HG02678 (cell line): ENCODE measurements around the gene DPH2.

Experiments used
- ATAC-seq: cut with Tn5 transposase; IDR thresholded peaks from one replicate; pipeline ENCODE4 v1.9.1; 2021; ENCODE audit warnings: mild to moderate bottlenecking, moderate library complexity; ENCODE audit not compliant: unreplicated experiment

Gene DPH2

GRCh38 chr1:43982241-43982640, 12.4 kb downstream of the DPH2 start:
- no peak for ATAC-seq

DNA sequence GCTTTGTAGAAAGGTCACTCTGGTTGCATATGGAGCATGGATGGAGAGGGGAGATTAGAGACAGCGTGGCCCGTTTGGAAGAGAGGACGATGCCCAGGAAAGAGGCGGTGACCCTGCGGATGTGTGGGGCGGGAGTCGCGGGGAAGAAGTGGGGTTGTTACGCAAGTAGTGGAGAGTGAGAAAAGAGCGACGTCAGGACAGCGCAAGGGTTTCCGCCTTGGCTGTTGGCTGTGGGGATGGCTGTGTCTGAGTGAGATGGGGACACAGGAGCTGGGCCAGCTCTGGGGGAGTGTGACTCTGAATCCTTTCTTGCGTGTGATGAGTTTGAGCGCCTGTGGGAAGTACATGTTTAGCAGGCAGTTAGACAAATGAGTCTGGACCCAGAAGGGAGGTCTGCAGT, 13.0 kb downstream of the DPH2 start:
- ATAC-seq = no peak

DNA sequence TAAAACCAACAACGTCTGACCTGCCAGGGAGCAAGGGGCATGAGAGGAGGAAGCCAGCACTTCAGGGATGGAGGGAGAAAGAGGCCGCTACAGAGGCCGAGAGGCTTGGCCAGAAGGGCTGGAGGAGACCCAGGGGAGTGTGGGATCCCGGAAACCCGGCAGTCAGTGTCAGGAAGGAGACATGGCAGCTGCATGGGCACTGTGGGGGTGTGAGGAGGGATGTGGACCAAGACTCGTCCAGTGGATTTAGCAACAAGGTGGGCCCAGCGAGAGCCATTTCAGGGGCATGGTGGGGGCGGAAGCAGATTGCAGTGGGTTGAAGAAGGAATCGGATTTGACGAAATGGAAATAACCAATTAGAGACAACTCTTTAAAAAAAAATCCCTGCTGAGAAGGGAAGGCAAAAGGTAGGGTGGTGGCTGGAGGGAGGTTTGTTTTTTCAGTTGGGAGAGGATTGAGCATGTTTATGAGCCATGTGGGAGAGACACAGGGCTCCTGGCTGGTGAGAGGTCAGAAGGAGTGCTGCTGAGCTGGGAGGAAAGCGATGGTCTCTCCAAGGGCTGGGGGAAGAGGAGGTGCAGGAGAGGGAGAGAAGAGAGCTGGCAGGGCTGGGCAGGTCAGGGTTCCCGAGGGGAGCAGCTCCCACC, 13.6 kb downstream of the DPH2 start:
- no peak for ATAC-seq

DNA sequence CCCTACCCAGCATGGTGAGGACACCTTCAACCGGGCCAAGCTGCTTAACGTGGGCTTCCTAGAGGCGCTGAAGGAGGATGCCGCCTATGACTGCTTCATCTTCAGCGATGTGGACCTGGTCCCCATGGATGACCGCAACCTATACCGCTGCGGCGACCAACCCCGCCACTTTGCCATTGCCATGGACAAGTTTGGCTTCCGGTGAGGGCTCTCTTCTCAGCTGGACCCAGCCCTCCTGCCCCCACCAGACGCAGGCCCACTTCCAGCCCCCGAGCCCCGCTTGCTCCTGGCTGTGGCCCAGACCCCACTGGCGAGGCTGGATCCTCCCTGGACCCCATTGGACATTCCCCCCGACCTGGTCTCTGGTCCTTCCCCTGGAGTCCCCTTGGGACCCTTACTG, 15.0 kb downstream of the DPH2 start:
- no peak for ATAC-seq

DNA sequence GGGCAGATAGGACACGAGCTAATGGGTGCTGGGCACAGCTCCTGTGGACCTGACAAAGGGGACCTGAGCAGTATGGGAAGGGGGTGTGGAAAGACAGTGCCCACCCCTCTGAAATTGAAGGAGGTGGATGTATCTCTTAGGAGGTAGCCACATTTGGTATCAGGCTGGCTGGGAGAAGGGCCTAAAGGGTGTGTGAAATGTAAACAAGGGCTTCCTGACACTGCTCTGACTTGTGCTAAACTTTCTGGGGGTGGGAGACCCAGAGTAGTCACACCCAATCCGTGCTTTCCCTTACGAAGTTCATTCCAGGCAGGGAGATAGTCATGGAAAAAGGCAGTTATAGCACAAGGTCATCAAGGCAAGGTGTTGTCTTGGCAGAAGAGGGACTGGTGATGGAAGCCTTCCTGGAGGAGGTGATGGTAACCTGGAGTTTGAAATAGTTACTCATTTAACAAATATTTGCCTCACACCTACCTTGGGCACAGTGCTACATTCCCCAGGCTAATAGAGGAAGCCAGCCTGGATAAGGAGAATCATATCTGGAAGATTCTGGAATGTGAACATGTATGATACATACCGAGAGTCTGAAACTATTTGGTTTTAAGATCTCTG, 16.3 kb downstream of the DPH2 start:
- no peak for ATAC-seq

GRCh38 chr1:43986712-43987111, 16.9 kb downstream of the DPH2 start:
- no peak for ATAC-seq

- ATAC-seq = no peak
Observed at GRCh38 chr1:43987159-43987902, 17.5 kb downstream of the DPH2 start.

DNA sequence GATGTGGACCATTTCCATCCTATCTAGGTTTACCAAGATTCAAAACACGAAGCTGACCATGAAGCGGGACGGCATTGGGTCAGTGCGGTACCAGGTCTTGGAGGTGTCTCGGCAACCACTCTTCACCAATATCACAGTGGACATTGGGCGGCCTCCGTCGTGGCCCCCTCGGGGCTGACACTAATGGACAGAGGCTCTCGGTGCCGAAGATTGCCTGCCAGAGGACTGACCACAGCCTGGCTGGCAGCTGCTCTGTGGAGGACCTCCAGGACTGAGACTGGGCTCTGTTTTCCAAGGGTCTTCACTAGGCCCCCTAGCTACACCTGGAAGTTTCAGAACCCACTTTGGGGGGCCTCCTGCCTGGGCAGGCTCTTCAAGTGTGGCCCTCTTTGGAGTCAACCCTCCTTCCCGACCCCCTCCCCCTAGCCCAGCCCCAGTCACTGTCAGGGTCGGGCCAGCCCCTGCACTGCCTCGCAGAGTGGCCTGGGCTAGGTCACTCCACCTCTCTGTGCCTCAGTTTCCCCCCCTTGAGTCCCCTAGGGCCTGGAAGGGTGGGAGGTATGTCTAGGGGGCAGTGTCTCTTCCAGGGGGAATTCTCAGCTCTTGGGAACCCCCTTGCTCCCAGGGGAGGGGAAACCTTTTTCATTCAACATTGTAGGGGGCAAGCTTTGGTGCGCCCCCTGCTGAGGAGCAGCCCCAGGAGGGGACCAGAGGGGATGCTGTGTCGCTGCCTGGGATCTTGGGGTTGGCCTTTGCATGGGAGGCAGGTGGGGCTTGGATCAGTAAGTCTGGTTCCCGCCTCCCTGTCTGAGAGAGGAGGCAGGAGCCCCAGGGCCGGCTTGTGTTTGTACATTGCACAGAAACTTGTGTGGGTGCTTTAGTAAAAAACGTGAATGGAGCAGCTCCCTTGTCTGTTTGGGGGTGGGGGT, 20.7 kb downstream of the DPH2 start:
- no peak for ATAC-seq

DNA sequence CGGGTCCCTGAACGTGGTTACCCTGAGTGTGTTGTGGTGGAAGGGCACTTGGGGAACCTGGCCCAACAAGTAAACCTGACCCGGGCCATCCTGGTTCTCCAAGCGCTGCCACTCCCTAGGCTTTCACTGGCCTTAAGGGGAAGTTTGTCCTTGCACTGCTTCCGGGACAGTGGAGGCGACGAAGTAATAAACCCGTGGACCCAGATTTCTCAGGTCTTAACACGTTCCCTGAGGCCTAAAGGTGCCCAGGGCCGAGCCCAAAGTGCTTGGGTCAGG, 21.3 kb downstream of the DPH2 start:
- ATAC-seq = no peak

- peak; percentile 86 for ATAC-seq
Observed at GRCh38 chr1:43991476-43992231, 21.8 kb downstream of the DPH2 start, which contains the start of gene CCDC24. TSS of gene CCDC24 (plus strand) at chr1:43991599. CDS start at chr1:43991879, 280 bp downstream.

GRCh38 chr1:43992232-43992995, 22.6 kb downstream of the DPH2 start:
- no peak for ATAC-seq

- ATAC-seq = no peak
Observed at GRCh38 chr1:43993206-43993914, 23.6 kb downstream of the DPH2 start.

DNA sequence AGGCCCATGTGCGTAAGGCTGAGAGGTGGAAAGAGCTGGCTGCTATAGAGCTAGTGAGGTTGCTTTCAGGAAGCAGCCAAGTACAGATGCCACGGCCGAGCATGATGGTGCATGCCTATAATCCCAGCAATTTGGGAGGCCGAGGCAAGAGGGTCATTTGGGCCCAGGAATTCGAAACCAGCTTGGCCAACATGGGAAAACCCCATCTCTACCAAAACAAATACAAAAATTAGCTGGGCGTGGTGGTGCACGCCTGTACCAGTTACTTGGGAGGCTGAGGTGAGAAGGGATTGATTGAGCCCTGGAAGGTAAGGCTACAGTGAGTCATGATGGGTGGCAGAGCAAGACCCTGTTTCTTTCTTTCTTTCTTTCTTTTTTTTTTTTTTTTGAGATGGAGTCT, 24.3 kb downstream of the DPH2 start:
- ATAC-seq = no peak

GRCh38 chr1:43994794-43995790, 25.3 kb downstream of the DPH2 start:
- ATAC-seq = no peak

DNA sequence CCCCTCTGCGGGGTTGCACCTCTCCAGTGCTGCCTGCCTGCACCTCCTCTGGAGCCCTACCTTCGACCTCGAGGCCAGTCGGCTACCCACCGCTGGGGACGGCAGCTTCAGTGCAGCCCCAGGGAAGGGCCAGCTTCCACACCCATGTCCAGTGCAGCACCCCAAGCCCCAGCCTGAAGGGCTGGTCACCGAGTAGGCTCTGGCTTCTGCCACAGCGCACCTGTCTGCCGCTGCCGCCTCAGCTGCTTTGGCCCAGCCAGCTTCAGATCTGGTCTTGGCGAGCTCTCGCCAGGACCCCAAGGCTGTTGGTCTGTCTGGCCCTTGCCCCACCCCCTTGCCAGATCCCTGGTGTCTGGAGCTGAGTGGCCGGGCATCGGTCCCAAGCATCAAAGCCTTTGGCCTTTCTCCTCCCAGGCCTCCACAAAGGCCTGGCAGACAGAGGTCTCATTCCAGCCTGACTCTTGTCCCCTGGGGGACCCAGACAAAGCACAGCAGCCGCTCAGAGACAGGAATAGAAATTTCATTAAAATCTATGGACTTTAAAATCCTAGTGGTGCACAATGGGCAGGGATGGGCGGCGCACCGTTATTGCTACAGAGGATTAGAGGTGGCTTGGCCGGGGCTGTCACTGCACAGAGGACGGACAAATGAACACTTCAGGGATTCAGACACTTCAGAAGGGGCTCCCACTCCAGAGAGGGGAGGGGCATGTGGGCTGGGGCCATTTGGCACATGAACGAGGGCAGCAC, 26.3 kb downstream of the DPH2 start:
- ATAC-seq = no peak

DNA sequence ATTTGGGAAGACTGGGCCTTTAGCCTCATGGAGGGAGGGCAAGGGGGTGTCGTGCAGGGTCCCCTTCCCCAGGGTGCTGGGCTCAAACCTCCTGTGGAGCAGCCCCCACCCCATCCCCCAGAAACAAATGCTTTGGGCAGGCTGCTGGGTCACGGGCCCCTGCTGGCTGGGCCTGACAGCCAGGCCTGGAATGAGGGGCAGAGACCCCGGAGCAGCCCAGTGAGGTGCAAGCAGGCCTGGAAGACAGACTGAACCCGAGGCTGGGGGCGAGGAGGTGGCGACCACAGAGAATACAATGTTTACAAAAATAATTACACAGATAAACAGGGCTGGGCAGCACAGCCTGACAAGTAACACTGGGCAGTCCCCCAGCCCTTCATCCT, 26.9 kb downstream of the DPH2 start:
- no peak for ATAC-seq

GRCh38 chr1:43997295-43997999, 27.6 kb downstream of the DPH2 start:
- ATAC-seq = no peak
